Breast epithelium (tissue), 4 donors: ENCODE measurements around the gene LRRC1. TPM values are rescaled to one million over a fixed set of nuclear protein-coding genes. Genes with fewer than 3 reads are reported as not detected.

ENCODE experiments used
- DNase-seq, 2 donors: peaks; one replicate each; pipeline ENCODE4 v3.0.0-alpha.2; 2019; ENCODE audit warnings: low spot score in 2 of 2
- H3K27ac ChIP-seq, 2 donors: fragments of 200-600 bp; sonication (generic) in 1 of 2; one replicate each; pipeline ENCODE4 v1.5.1; 2016 to 2019; ENCODE audit warnings: mild to moderate bottlenecking in 1 of 2
- H3K27me3 ChIP-seq, 2 donors: fragments of 200-600 bp; sonication (generic) in 1 of 2; one replicate each; pipeline versions ENCODE4 v1.5.1 to v1.6.0; 2017 to 2019; ENCODE audit warnings: control low read depth in 1 of 2, mild to moderate bottlenecking in 1 of 2
- H3K36me3 ChIP-seq: fragments of 200-600 bp; one replicate; pipeline ENCODE4 v1.5.1; 2019
- H3K4me1 ChIP-seq, 2 donors: fragments of 200-600 bp; sonication (generic); one replicate each; pipeline ENCODE4 v1.5.1; 2016 to 2019; ENCODE audit warnings: control low read depth in 1 of 2
- H3K4me3 ChIP-seq, 3 donors: fragments of 200-600 bp; sonication (generic); 1 replicate in 2 of 3; 2 replicates in 1 of 3; pipeline ENCODE4 v1.5.1; 2016 to 2019; ENCODE audit warnings: mild to moderate bottlenecking in 3 of 3, moderate library complexity in 2 of 3
- H3K9me3 ChIP-seq, 2 donors: fragments of 200-600 bp; sonication (generic) in 1 of 2; one replicate each; pipeline ENCODE4 v1.5.1; 2016 to 2019; ENCODE audit warnings: control low read depth in 1 of 2
- CTCF ChIP-seq, 3 donors: fragments of 450-650 bp; IDR thresholded peaks; one replicate each; pipeline ENCODE4 v1.5.1; 2016 to 2017; ENCODE audit warnings: antibody characterized with exemption in 3 of 3, mild to moderate bottlenecking in 3 of 3, moderate library complexity in 3 of 3
- POLR2A ChIP-seq: fragments of 450-650 bp; IDR thresholded peaks from one replicate; pipeline ENCODE4 v1.6.1; 2016; ENCODE audit warnings: antibody characterized with exemption, mild to moderate bottlenecking, moderate library complexity
- POLR2AphosphoS5 ChIP-seq, 3 donors: sonication (generic); formaldehyde crosslinking; IDR thresholded peaks; one replicate each; pipeline ENCODE4 v1.6.1; 2017; ENCODE audit warnings: antibody characterized with exemption in 3 of 3
- intact Hi-C: fragments of 100-400 bp; cut with DNase I; formaldehyde crosslinking; loops from one replicate; pipeline ENCODE4 v1.15.1; 2023; ENCODE audit warnings: low total_unique reads
- total RNA-seq, 3 donors: library from RNA; depleted of rRNA; stranded (reverse); fragments of >200 nt; gene quantifications; one replicate each; pipeline ENCODE4 v1.1.0, GENCODE V29; 2016

The LRRC1 gene
- total RNA-seq, 3 donors from 2014 or later, result 10.1 to 37.9 (median 37.4) TPM

- Histone ChIP-seq H3K27me3 (no peaks in the 10 kb centered on the region), H3K4me1 (no peaks in the 10 kb centered on the region), H3K9me3 (no peaks in the 10 kb centered on the region), H3K27ac (no peak overlapping the region), H3K4me3 (no peak overlapping the region), H3K36me3 (no peaks in the 10 kb centered on the region)
- no peak for DNase-seq
- TF ChIP-seq CTCF (IDR thresholded peaks at IDR 0.05) (no peak), POLR2A (no peak), POLR2AphosphoS5 (IDR thresholded peaks at IDR 0.05) (no peak)
- intact Hi-C loops, result no loop called here
These were observed 50.7 kb downstream of the LRRC1 start for GRCh38 chr6:53845280-53846195.

GRCh38 chr6:53846250-53846649 lies 51.4 kb downstream of the LRRC1 start:
- no peak for TF ChIP-seq POLR2AphosphoS5 (IDR thresholded peaks at IDR 0.05)
- TF ChIP-seq POLR2A, result no peak
- TF ChIP-seq CTCF (IDR thresholded peaks at IDR 0.05), result no peak

GRCh38 chr6:53847796-53848314 lies 53.0 kb downstream of the LRRC1 start:
- Histone ChIP-seq H3K9me3 (no peaks in the 10 kb centered on the region), H3K27ac (no peak overlapping the region), H3K27me3 (no peaks in the 10 kb centered on the region), H3K4me3 (no peak overlapping the region), H3K36me3 (no peaks in the 10 kb centered on the region), H3K4me1 (no peaks in the 10 kb centered on the region)
- no peak for TF ChIP-seq POLR2A
- no peak for TF ChIP-seq POLR2AphosphoS5 (IDR thresholded peaks at IDR 0.05)
- no peak for TF ChIP-seq CTCF (IDR thresholded peaks at IDR 0.05)
- no peak for DNase-seq
- intact Hi-C loops, result no loop called here

More at GRCh38 chr6:53846250-53846649, 51.4 kb downstream of the LRRC1 start:
- Histone ChIP-seq H3K4me3 (no peak overlapping the region), H3K27me3 (no peaks in the 10 kb centered on the region), H3K27ac (no peak overlapping the region), H3K4me1 (no peaks in the 10 kb centered on the region), H3K36me3 (no peaks in the 10 kb centered on the region), H3K9me3 (no peaks in the 10 kb centered on the region)
- intact Hi-C loops, result no loop called here
- no peak for DNase-seq

GRCh38 chr6:53850527-53850926 lies 55.7 kb downstream of the LRRC1 start:
- H3K9me3 ChIP-seq, result no peaks in the 10 kb centered on the region
- no peaks in the 10 kb centered on the region for H3K27me3 ChIP-seq
- intact Hi-C loops, result loop anchor here (5.0 kb wide), 1 partner anchor 903 kb away; no protein-coding TSS in a partner anchor
- H3K27ac ChIP-seq, result no peak overlapping the region
- H3K4me1 ChIP-seq, result no peaks in the 10 kb centered on the region
- no peak overlapping the region for H3K4me3 ChIP-seq
- no peaks in the 10 kb centered on the region for H3K36me3 ChIP-seq
- no peak for TF ChIP-seq POLR2AphosphoS5 (IDR thresholded peaks at IDR 0.05)
- no peak for TF ChIP-seq POLR2A
- no peak for TF ChIP-seq CTCF (IDR thresholded peaks at IDR 0.05)
- DNase-seq, result no peak

GRCh38 chr6:53851561-53851960 lies 56.8 kb downstream of the LRRC1 start:
- H3K4me3 ChIP-seq, result no peak overlapping the region
- no peaks in the 10 kb centered on the region for H3K9me3 ChIP-seq
- TF ChIP-seq POLR2A (no peak), CTCF (IDR thresholded peaks at IDR 0.05) (no peak), POLR2AphosphoS5 (IDR thresholded peaks at IDR 0.05) (no peak)
- intact Hi-C loops, result loop anchor here (5.0 kb wide), 1 partner anchor 904 kb away; no protein-coding TSS in a partner anchor
- no peak overlapping the region for H3K27ac ChIP-seq
- H3K4me1 ChIP-seq, result no peaks in the 10 kb centered on the region
- no peak for DNase-seq
- no peaks in the 10 kb centered on the region for H3K36me3 ChIP-seq
- H3K27me3 ChIP-seq, result no peaks in the 10 kb centered on the region
